Right lobe of liver (tissue), 4 donors: Measurements from ENCODE around the gene APOBEC3G.

Experiments used
- POLR2A ChIP-seq: fragments of 450-650 bp; IDR thresholded peaks from one replicate; pipeline ENCODE4 v1.6.1; 2017; ENCODE audit warnings: antibody characterized with exemption, mild to moderate bottlenecking
- TF ChIP-seq, protein P1 (sequence below), 4 donors: fragments of 200-600 bp in 3 of 4; fragments of 450-650 bp in 1 of 4; IDR thresholded peaks; one replicate each; pipeline versions ENCODE4 v1.5.1 to v1.8.0; 2016 to 2022; ENCODE audit warnings: antibody characterized with exemption in 4 of 4, mild to moderate bottlenecking in 2 of 4
- donor health status: DM: no; HTN: no; CAD: no.
- donor health status: DM: no; HTN: no; CAD: no.
- donor health status: DM: no; HTN: yes; CAD: no.

DNA sequence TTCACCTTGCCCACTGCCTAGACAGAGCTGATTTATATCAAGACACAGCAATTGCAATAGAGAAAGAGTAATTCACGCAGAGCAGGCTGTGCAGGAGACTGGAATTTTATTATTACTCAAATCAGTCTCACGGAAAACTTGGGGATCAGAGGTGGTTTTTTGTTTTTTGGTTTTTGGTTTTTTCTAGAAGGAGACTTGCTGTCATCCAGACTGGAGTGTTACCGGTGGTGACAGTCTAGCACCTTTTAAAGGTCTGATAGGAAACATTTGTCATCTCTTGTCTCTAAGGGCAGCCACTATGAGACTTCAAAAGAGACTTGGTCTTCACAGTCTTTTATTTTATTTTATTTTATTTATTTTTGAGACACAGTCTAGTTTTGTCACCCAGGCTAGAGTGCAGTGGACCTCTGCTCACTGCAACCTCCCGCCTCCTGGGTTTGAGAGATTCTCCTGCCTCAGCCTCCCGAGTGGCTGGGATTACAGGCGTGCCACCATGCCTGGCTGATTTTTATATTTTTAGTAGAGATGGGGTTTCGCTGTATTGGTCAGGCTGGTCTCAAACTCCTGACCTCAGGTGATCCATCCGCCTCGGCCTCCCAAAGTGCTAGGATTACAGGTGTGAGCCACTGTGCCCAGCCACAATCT, 39.0 kb downstream of the APOBEC3G start:
- TF ChIP-seq POLR2A, result no peak
- TF ChIP-seq, protein P1, sequence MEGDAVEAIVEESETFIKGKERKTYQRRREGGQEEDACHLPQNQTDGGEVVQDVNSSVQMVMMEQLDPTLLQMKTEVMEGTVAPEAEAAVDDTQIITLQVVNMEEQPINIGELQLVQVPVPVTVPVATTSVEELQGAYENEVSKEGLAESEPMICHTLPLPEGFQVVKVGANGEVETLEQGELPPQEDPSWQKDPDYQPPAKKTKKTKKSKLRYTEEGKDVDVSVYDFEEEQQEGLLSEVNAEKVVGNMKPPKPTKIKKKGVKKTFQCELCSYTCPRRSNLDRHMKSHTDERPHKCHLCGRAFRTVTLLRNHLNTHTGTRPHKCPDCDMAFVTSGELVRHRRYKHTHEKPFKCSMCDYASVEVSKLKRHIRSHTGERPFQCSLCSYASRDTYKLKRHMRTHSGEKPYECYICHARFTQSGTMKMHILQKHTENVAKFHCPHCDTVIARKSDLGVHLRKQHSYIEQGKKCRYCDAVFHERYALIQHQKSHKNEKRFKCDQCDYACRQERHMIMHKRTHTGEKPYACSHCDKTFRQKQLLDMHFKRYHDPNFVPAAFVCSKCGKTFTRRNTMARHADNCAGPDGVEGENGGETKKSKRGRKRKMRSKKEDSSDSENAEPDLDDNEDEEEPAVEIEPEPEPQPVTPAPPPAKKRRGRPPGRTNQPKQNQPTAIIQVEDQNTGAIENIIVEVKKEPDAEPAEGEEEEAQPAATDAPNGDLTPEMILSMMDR (IDR thresholded peaks at IDR 0.05), result no peak
